ENCODE results near the gene KIF3C. TPM values are rescaled to one million over a fixed set of nuclear protein-coding genes. Genes with fewer than 3 reads are reported as not detected.
A peak's percentile ranks its signal among the peaks of the same experiment; 100 is the strongest.

The KIF3C gene
- total and polyA plus RNA-seq, 2 experiments from 2014 or later, result 7.0 to 7.2 TPM

DNA sequence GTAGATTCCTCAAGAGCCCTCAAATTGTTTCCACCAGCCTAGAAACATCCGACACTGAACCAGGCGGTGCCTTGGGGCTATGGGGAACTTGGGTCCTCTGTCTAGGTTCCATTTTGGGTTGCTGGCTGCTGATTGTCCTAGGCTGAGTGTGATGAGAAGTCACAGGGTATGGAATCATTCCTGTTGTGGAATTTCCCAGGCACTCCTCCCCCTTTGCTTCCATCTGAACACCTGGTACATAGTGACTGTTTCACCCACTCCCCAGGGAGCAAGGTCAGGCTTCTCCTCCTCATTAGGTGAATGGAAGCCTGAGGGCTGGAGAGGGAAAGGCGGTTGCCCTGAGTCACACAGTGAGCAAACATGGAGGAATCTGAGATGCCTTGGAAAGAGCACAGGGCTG, 4.5 kb downstream of the KIF3C start:
- H3K27me3 ChIP-seq (replicated peaks; ENCODE audit: insufficient read depth), result no peaks in the 10 kb centered on the region
- no peaks in the 10 kb centered on the region for H3K9me3 ChIP-seq (ENCODE audit: low read depth)
- H2AFZ ChIP-seq, result no peak overlapping the region
- no peaks in the 10 kb centered on the region for H3K9me2 ChIP-seq (ENCODE audit: insufficient read depth)
- no peaks in the 10 kb centered on the region for H3F3A ChIP-seq (ENCODE audit: insufficient read depth)
- in situ Hi-C loops (cut with MboI), result no loop called here
- no peaks in the 10 kb centered on the region for H4K20me1 ChIP-seq (ENCODE audit: insufficient read depth)
- H3K4me1 ChIP-seq (ENCODE audit: insufficient read depth), result peaks cover 30% of the 10 kb centered on the region
- no peak for TF ChIP-seq EZH2 (IDR thresholded peaks at IDR 0.05; ENCODE audit: insufficient read depth, poor library complexity, severe bottlenecking)
- TF ChIP-seq EZH2phosphoT487 (IDR thresholded peaks at IDR 0.05; ENCODE audit: insufficient read depth, low read depth), result no peak
- H3K4me3 ChIP-seq, result no peak overlapping the region; the same call in 1 of the 2 replicates
- H3K79me2 ChIP-seq (ENCODE audit: insufficient read depth), result peaks cover 60% of the 10 kb centered on the region
- WGBS, 2 experiments (ENCODE audit: low coverage in 1 of 2, low lambda C conversion rate in 2 of 2, missing lambda C conversion rate in 2 of 2), result 71 to 80% methylated on average over 3 of the region's 3 CpGs
- no peaks in the 10 kb centered on the region; the same call in 1 of the 2 replicates for H3K36me3 ChIP-seq (ENCODE audit: low read depth)
- no peak overlapping the region for H3K27ac ChIP-seq
- H3K9ac ChIP-seq, result no peak overlapping the region
- peak; percentile 69 for DNase-seq
- peak overlapping the region; percentile 12 for H3K4me2 ChIP-seq (ENCODE audit: unreplicated experiment)

DNA sequence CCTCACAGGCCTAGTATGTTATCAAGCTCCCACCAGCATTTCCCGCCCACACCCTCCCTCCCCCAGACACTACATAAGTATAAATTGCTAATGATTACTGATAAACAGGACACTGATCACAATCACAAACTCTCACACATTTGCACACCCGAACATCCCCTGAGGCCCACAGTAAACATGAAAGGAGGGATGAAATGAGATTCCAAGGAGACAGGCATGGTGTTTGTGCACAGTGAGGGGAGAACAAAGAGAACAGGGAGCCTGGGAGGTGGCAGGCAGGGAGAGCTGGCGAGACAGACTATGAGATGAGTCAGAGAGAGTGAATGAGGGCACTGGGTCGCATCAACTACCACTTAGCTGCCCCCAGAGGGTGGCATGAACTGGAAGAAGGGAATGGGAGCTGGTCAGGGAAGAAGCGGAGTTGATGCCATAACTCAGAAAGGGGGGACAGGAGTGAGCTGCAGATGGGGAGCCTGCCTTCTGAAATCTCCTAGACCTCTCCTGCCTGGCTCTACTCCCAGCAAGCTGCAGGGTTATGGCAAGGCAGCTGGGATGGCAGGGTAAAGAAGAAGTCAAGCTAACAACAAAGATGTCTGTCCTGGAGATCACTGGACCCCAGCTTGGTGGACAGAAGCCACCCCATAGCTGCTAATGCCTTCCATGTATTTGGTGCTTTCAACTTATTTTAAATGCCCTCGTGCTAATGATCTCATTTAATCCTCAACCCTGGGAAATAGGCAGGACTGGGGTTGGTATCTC, 5.1 kb downstream of the KIF3C start:
- WGBS, 2 experiments (ENCODE audit: low coverage in 1 of 2, low lambda C conversion rate in 2 of 2, missing lambda C conversion rate in 2 of 2), result 84% methylated on average over 6 of the region's 6 CpGs
- no peaks in the 10 kb centered on the region for H3K9me3 ChIP-seq (ENCODE audit: low read depth)
- DNase-seq, result peak; percentile 52
- H3K4me2 ChIP-seq (ENCODE audit: unreplicated experiment), result peak overlapping the region; percentile 12
- H3K36me3 ChIP-seq (ENCODE audit: low read depth), result no peaks in the 10 kb centered on the region; the same call in 1 of the 2 replicates
- no peaks in the 10 kb centered on the region for H4K20me1 ChIP-seq (ENCODE audit: insufficient read depth)
- no peak overlapping the region; the same call in 1 of the 2 replicates for H3K4me3 ChIP-seq
- no peak overlapping the region for H2AFZ ChIP-seq
- peaks cover 65% of the 10 kb centered on the region for H3K79me2 ChIP-seq (ENCODE audit: insufficient read depth)
- no peaks in the 10 kb centered on the region for H3K9me2 ChIP-seq (ENCODE audit: insufficient read depth)
- TF ChIP-seq EZH2 (IDR thresholded peaks at IDR 0.05; ENCODE audit: insufficient read depth, poor library complexity, severe bottlenecking), result no peak
- no peak overlapping the region for H3K9ac ChIP-seq
- no peaks in the 10 kb centered on the region for H3K27me3 ChIP-seq (replicated peaks; ENCODE audit: insufficient read depth)
- no peak overlapping the region for H3K27ac ChIP-seq
- H3K4me1 ChIP-seq (ENCODE audit: insufficient read depth), result peaks cover 30% of the 10 kb centered on the region
- no peaks in the 10 kb centered on the region for H3F3A ChIP-seq (ENCODE audit: insufficient read depth)
- in situ Hi-C loops (cut with MboI), result no loop called here

DNA sequence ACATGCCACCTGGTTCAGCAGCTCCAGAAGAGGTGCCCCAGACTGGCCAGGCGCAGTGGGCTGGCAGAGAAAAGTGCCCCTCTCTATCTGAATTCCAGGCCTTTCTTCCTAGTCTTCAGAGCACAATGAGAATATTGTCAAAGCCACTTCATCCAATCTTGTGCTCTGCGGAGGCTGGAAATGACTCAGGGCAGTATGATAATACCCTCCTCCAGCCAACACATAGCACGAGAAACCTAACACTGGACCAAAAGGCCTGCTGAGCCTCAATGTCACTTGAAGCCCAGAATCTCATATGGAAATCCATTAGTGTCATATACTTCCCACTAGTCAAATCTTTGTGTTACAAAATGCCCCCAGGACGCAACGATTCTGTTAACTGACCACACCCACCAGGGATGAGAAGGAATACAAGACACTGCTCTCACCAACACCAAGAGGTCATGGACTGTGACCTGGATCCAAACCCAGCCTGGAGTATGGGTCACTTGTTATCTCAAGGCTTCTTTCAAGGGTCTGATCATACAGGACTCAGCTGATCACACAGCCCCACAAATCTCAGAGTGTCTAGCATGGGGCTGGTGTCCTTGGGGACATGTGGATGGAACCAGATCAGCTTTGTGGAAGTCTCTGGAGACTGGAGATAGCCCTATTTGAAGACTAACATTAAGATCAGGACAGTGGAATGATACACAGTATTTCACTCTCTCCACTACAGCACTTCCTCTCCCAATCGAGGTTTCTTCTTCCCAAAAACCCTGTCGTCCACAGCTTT, 10.1 kb downstream of the KIF3C start:
- H3K9me3 ChIP-seq (ENCODE audit: low read depth), result no peaks in the 10 kb centered on the region
- WGBS, 2 experiments (ENCODE audit: low coverage in 1 of 2, low lambda C conversion rate in 2 of 2, missing lambda C conversion rate in 2 of 2), result 85 to 87% methylated on average over 7 of the region's 7 CpGs
- H3K36me3 ChIP-seq (ENCODE audit: low read depth), result no peaks in the 10 kb centered on the region; the same call in 1 of the 2 replicates
- in situ Hi-C loops (cut with MboI), result no loop called here
- H3K79me2 ChIP-seq (ENCODE audit: insufficient read depth), result peaks cover 31% of the 10 kb centered on the region
- H2AFZ ChIP-seq, result no peak overlapping the region
- TF ChIP-seq EZH2phosphoT487 (IDR thresholded peaks at IDR 0.05; ENCODE audit: insufficient read depth, low read depth) (no peak), EZH2 (IDR thresholded peaks at IDR 0.05; ENCODE audit: insufficient read depth, poor library complexity, severe bottlenecking) (no peak)
- no peaks in the 10 kb centered on the region for H3K9me2 ChIP-seq (ENCODE audit: insufficient read depth)
- no peak overlapping the region for H3K4me3 ChIP-seq
- no peak overlapping the region for H3K27ac ChIP-seq
- no peak overlapping the region for H3K9ac ChIP-seq
- peaks cover 11% of the 10 kb centered on the region for H3K4me1 ChIP-seq (ENCODE audit: insufficient read depth)
- DNase-seq, result peak; percentile 55
- H3K27me3 ChIP-seq (replicated peaks; ENCODE audit: insufficient read depth), result no peaks in the 10 kb centered on the region
- H3K4me2 ChIP-seq (ENCODE audit: unreplicated experiment), result no peak overlapping the region
- H3F3A ChIP-seq (ENCODE audit: insufficient read depth), result no peaks in the 10 kb centered on the region
- H4K20me1 ChIP-seq (ENCODE audit: insufficient read depth), result no peaks in the 10 kb centered on the region

GRCh38 chr2:25971596-25971995, 10.7 kb downstream of the KIF3C start:
- Histone ChIP-seq H3K4me3 (no peak overlapping the region), H3K9ac (no peak overlapping the region), H3K4me2 (ENCODE audit: unreplicated experiment) (no peak overlapping the region), H3K27ac (no peak overlapping the region), H3K4me1 (ENCODE audit: insufficient read depth) (peaks cover 7% of the 10 kb centered on the region; the same call in 1 of the 2 replicates), H3K36me3 (ENCODE audit: low read depth) (no peaks in the 10 kb centered on the region; the same call in 1 of the 2 replicates), H3K9me2 (ENCODE audit: insufficient read depth) (no peaks in the 10 kb centered on the region), H3K27me3 (replicated peaks; ENCODE audit: insufficient read depth) (no peaks in the 10 kb centered on the region), H3K79me2 (ENCODE audit: insufficient read depth) (peaks cover 29% of the 10 kb centered on the region), H2AFZ (no peak overlapping the region), H3K9me3 (ENCODE audit: low read depth) (no peaks in the 10 kb centered on the region), H3F3A (ENCODE audit: insufficient read depth) (no peaks in the 10 kb centered on the region), H4K20me1 (ENCODE audit: insufficient read depth) (no peaks in the 10 kb centered on the region)
- in situ Hi-C loops (cut with MboI), result no loop called here
- no peak for DNase-seq
- WGBS, 2 experiments (ENCODE audit: low coverage in 1 of 2, low lambda C conversion rate in 2 of 2, missing lambda C conversion rate in 2 of 2), result 78 to 86% methylated on average over 3 of the region's 3 CpGs
- TF ChIP-seq EZH2phosphoT487 (IDR thresholded peaks at IDR 0.05; ENCODE audit: insufficient read depth, low read depth), result no peak
- TF ChIP-seq EZH2 (IDR thresholded peaks at IDR 0.05; ENCODE audit: insufficient read depth, poor library complexity, severe bottlenecking), result no peak

Measured in GM23248 (cell line).